Peyer's patch (tissue), 4 donors: Measurements from ENCODE around the gene FOXO6. TPM values are rescaled to one million over a fixed set of nuclear protein-coding genes. Genes with fewer than 3 reads are reported as not detected.

Source experiments
- DNase-seq, 3 donors: peaks; one replicate each; pipeline ENCODE4 v3.0.0-alpha.2; 2017 to 2019
- H3K27ac ChIP-seq, 4 donors: fragments of 200-600 bp; sonication (generic); one replicate each; pipeline ENCODE4 v1.5.1; 2016 to 2019
- H3K27me3 ChIP-seq, 2 donors: fragments of 200-600 bp; sonication (generic); one replicate each; pipeline ENCODE4 v1.5.1; 2019
- H3K36me3 ChIP-seq, 3 donors: fragments of 200-600 bp; sonication (generic); one replicate each; pipeline ENCODE4 v1.5.1; 2016 to 2019
- H3K4me1 ChIP-seq, 4 donors: fragments of 200-600 bp; sonication (generic); one replicate each; pipeline ENCODE4 v1.5.1; 2016 to 2019
- H3K4me3 ChIP-seq, 4 donors: fragments of 200-600 bp; sonication (generic); 1 replicate in 3 of 4; 2 replicates in 1 of 4; pipeline ENCODE4 v1.5.1; 2016 to 2019; ENCODE audit warnings: mild to moderate bottlenecking in 1 of 4
- H3K9me3 ChIP-seq, 4 donors: fragments of 200-600 bp; sonication (generic); one replicate each; pipeline ENCODE4 v1.5.1; 2016 to 2019; ENCODE audit warnings: mild to moderate bottlenecking in 1 of 4
- CTCF ChIP-seq, 6 experiments: fragments of 450-650 bp in 4 of 6; fragments of 200-600 bp in 2 of 6; sonication (generic) in 1 of 6; IDR thresholded peaks; one replicate each; pipeline ENCODE4 v1.5.1; 2017 to 2019; ENCODE audit warnings: antibody characterized with exemption in 6 of 6, mild to moderate bottlenecking in 3 of 6, moderate library complexity in 1 of 6
- POLR2A ChIP-seq, 2 donors: fragments of 450-650 bp; IDR thresholded peaks; one replicate each; pipeline ENCODE4 v1.5.1; 2017; ENCODE audit warnings: antibody characterized with exemption in 2 of 2, mild to moderate bottlenecking in 2 of 2, moderate library complexity in 2 of 2
- total RNA-seq, 4 donors: library from RNA; depleted of rRNA; stranded (reverse); fragments of >200 nt; gene quantifications; one replicate each; pipeline ENCODE4 v1.1.0, GENCODE V29; 2016

Gene FOXO6
- total RNA-seq, 4 donors from 2014 or later: 0.53 to 1.1 TPM; not detected in 2

GRCh38 chr1:41427916-41428737 lies 66.9 kb downstream of the FOXO6 start:
- TF ChIP-seq POLR2A (IDR thresholded peaks at IDR 0.05): no peak
- no peak for TF ChIP-seq CTCF (IDR thresholded peaks at IDR 0.05)
- no peak overlapping the region for H3K27ac ChIP-seq
- DNase-seq: no peak
- H3K4me1 ChIP-seq: peaks cover 0 to 22% (median 6%) of the 10 kb centered on the region in 4 donors
- no peaks in the 10 kb centered on the region for H3K36me3 ChIP-seq
- H3K4me3 ChIP-seq: no peak overlapping the region
- H3K9me3 ChIP-seq: no peaks in the 10 kb centered on the region
- no peaks in the 10 kb centered on the region for H3K27me3 ChIP-seq

- H3K9me3 ChIP-seq: no peaks in the 10 kb centered on the region
- H3K4me1 ChIP-seq: peaks cover 0 to 28% (median 7%) of the 10 kb centered on the region in 4 donors
- H3K4me3 ChIP-seq: no peak overlapping the region
- no peak for TF ChIP-seq POLR2A (IDR thresholded peaks at IDR 0.05)
- no peak for TF ChIP-seq CTCF (IDR thresholded peaks at IDR 0.05)
- no peak overlapping the region for H3K27ac ChIP-seq
- DNase-seq: no peak
- H3K36me3 ChIP-seq: no peaks in the 10 kb centered on the region
- no peaks in the 10 kb centered on the region for H3K27me3 ChIP-seq
Measured at GRCh38 chr1:41428738-41429640, 67.8 kb downstream of the FOXO6 start.

GRCh38 chr1:41429641-41430035 lies 68.4 kb downstream of the FOXO6 start:
- no peak for DNase-seq
- no peaks in the 10 kb centered on the region for H3K27me3 ChIP-seq
- H3K4me1 ChIP-seq: peaks cover 0 to 28% (median 7%) of the 10 kb centered on the region in 4 donors
- no peak overlapping the region for H3K4me3 ChIP-seq
- H3K9me3 ChIP-seq: no peaks in the 10 kb centered on the region
- H3K27ac ChIP-seq: no peak overlapping the region
- TF ChIP-seq CTCF (IDR thresholded peaks at IDR 0.05): no peak
- TF ChIP-seq POLR2A (IDR thresholded peaks at IDR 0.05): no peak
- no peaks in the 10 kb centered on the region for H3K36me3 ChIP-seq

GRCh38 chr1:41430069-41430468 lies 68.8 kb downstream of the FOXO6 start:
- H3K4me3 ChIP-seq: no peak overlapping the region
- TF ChIP-seq CTCF (IDR thresholded peaks at IDR 0.05) (no peak), POLR2A (IDR thresholded peaks at IDR 0.05) (no peak)
- H3K27me3 ChIP-seq: no peaks in the 10 kb centered on the region
- peaks cover 0 to 28% (median 7%) of the 10 kb centered on the region in 4 donors for H3K4me1 ChIP-seq
- DNase-seq: no peak
- H3K9me3 ChIP-seq: no peaks in the 10 kb centered on the region
- H3K27ac ChIP-seq: no peak overlapping the region
- H3K36me3 ChIP-seq: no peaks in the 10 kb centered on the region

GRCh38 chr1:41430582-41430981 lies 69.3 kb downstream of the FOXO6 start:
- TF ChIP-seq POLR2A (IDR thresholded peaks at IDR 0.05): no peak
- TF ChIP-seq CTCF (IDR thresholded peaks at IDR 0.05): no peak
- H3K36me3 ChIP-seq: no peaks in the 10 kb centered on the region

More at GRCh38 chr1:41430582-41430981, 69.3 kb downstream of the FOXO6 start:
- Histone ChIP-seq H3K27ac (no peak overlapping the region), H3K4me3 (no peak overlapping the region), H3K4me1 (peaks cover 0 to 28% (median 7%) of the 10 kb centered on the region in 4 donors), H3K27me3 (no peaks in the 10 kb centered on the region), H3K9me3 (no peaks in the 10 kb centered on the region)
- DNase-seq: no peak
